CD8-positive, alpha-beta memory T cell (primary cell): ENCODE results near the gene TACO1. TPM values are rescaled to one million over a fixed set of nuclear protein-coding genes. Genes with fewer than 3 reads are reported as not detected.
A peak's percentile ranks its signal among the peaks of the same experiment; 100 is the strongest.

Experiments
- CTCF ChIA-PET: fragments of 350-600 bp; sonication (Branson Sonifier 250); formaldehyde crosslinking; loops from one replicate; lab custom pipeline; 2021; ENCODE audit warnings: antibody characterized with exemption; lab: Charles Lee
- POLR2A ChIA-PET: fragments of 350-600 bp; sonication (Branson Sonifier 250); formaldehyde crosslinking; loops from one replicate; lab custom pipeline; 2021; ENCODE audit warnings: antibody characterized with exemption; lab: Charles Lee
- DNase-seq, 5 donors: peaks; one replicate each; pipeline versions ENCODE4 v3.0.0 to v3.0.0-alpha.2; 2020 to 2022; ENCODE audit warnings: mixed read lengths in 1 of 5
- H3K27ac ChIP-seq: one replicate; pipeline ENCODE4 v1.7.0; 2013; ENCODE audit warnings: low read depth, mild to moderate bottlenecking, low read length, moderate library complexity
- H3K27me3 ChIP-seq: 2 replicates; pipeline ENCODE4 v1.7.0; 2013; ENCODE audit warnings: low read length, mild to moderate bottlenecking; ENCODE audit not compliant: insufficient read depth, poor library complexity, severe bottlenecking
- H3K36me3 ChIP-seq: 2 replicates; pipeline ENCODE4 v1.7.0; 2013; ENCODE audit warnings: mild to moderate bottlenecking, low read length, moderate library complexity; ENCODE audit not compliant: insufficient read depth
- H3K4me1 ChIP-seq: 2 replicates; pipeline ENCODE4 v1.7.0; 2013; ENCODE audit warnings: mild to moderate bottlenecking, low read length, moderate library complexity; ENCODE audit not compliant: insufficient read depth
- H3K4me3 ChIP-seq: 2 replicates; pipeline ENCODE4 v1.7.0; 2013; ENCODE audit warnings: mild to moderate bottlenecking, low read length
- H3K9me3 ChIP-seq: 2 replicates; pipeline ENCODE4 v1.7.0; 2013; ENCODE audit warnings: mild to moderate bottlenecking, low read length
- H3K27ac Mint-ChIP-seq, 8 donors: one replicate each; pipeline ENCODE4 v1.8.0; 2020 to 2021; ENCODE audit warnings: mixed read lengths in 8 of 8, mild to moderate bottlenecking in 6 of 8, inconsistent platforms in 3 of 8, moderate library complexity in 3 of 8
- H3K27me3 Mint-ChIP-seq, 2 donors: one replicate each; pipeline ENCODE4 v1.8.0; 2020 to 2021; ENCODE audit warnings: mixed read lengths in 2 of 2, mild to moderate bottlenecking in 1 of 2, moderate library complexity in 1 of 2
- H3K36me3 Mint-ChIP-seq, 3 donors: one replicate each; pipeline ENCODE4 v1.8.0; 2020 to 2021; ENCODE audit warnings: mixed read lengths in 3 of 3, inconsistent platforms in 1 of 3, mild to moderate bottlenecking in 1 of 3
- H3K4me1 Mint-ChIP-seq, 3 donors: one replicate each; pipeline ENCODE4 v1.8.0; 2020 to 2021; ENCODE audit warnings: mixed read lengths in 3 of 3, inconsistent platforms in 1 of 3, mild to moderate bottlenecking in 1 of 3
- H3K4me3 Mint-ChIP-seq, 7 donors: one replicate each; pipeline ENCODE4 v1.8.0; 2020 to 2021; ENCODE audit warnings: mixed read lengths in 7 of 7, mild to moderate bottlenecking in 6 of 7, moderate library complexity in 4 of 7, inconsistent platforms in 2 of 7
- H3K9me3 Mint-ChIP-seq, 5 donors: one replicate each; pipeline ENCODE4 v1.8.0; 2020 to 2022; ENCODE audit warnings: mixed read lengths in 5 of 5, mild to moderate bottlenecking in 3 of 5, moderate library complexity in 2 of 5, inconsistent platforms in 1 of 5
- polyA plus RNA-seq: library from polyadenylated mRNA; unstranded; fragments of 300-500 nt; fragmentation: Illumina TruSeq; gene quantifications from one replicate; pipeline ENCODE4 v1.2.3, GENCODE V29; 2021
- total RNA-seq, 2 experiments: library from RNA; stranded (reverse); gene quantifications; one replicate each; pipeline ENCODE4 v1.2.3, GENCODE V29; 2021

The TACO1 gene
- total and polyA plus RNA-seq, 3 experiments from 2014 or later: 18.3 to 40.0 (median 35.9) TPM

- Histone ChIP-seq H3K27ac (peak within 1 kb of the TSS; percentile 55), H3K36me3 (no peaks in the 10 kb centered on the region), H3K4me3 (peak within 1 kb of the TSS; percentile 70), H3K27me3 (no peaks in the 10 kb centered on the region), H3K4me1 (peaks cover 36% of the 10 kb centered on the region), H3K9me3 (no peaks in the 10 kb centered on the region)
- Mint-ChIP-seq H3K9me3 (no peaks in the 10 kb centered on the region), H3K27ac (peak within 1 kb of the TSS; percentile 71 to 95 (median 91)), H3K4me1 (peaks cover 44 to 47% (median 46%) of the 10 kb centered on the region in 3 donors), H3K27me3 (peaks cover 0 to 1% of the 10 kb centered on the region in 2 donors), H3K4me3 (peak within 1 kb of the TSS; percentile 95 to 99 (median 98)), H3K36me3 (peaks cover 0 to 10% (median 0%) of the 10 kb centered on the region in 3 donors)
- ChIA-PET POLR2A (interaction anchor here (0.5 to 2.3 kb wide), 15 partner anchors 10 to 221 kb away, joined by 3 to 20 read pairs (median 5); partner anchors contain the start of genes CCDC47, DCAF7, DDX42 and LIMD2), CTCF (interaction anchor here (0.7 to 3.5 kb wide), 11 partner anchors 10 to 196 kb away, joined by 3 to 26 read pairs (median 4); partner anchors contain the start of gene ACE)
- peak; percentile 94 to 98 (median 97) for DNase-seq
Measured at GRCh38 chr17:63621684-63622573, 21.2 kb downstream of the TACO1 start, which contains the start of gene MAP3K3. Gene MAP3K3 (plus strand): TSS chr17:63622417. CDS start chr17:63622760, 343 bp downstream.

GRCh38 chr17:63622574-63623390 lies 22.1 kb downstream of the TACO1 start:
- H3K4me3 Mint-ChIP-seq: peak overlapping the region; percentile 93 to 99 (median 96)
- H3K27me3 Mint-ChIP-seq: peaks cover 0 to 1% of the 10 kb centered on the region in 2 donors
- H3K4me1 Mint-ChIP-seq: peaks cover 46 to 53% (median 50%) of the 10 kb centered on the region in 3 donors
- H3K9me3 Mint-ChIP-seq: no peaks in the 10 kb centered on the region
- Histone ChIP-seq H3K4me1 (peaks cover 38% of the 10 kb centered on the region), H3K4me3 (peak overlapping the region; percentile 54), H3K27me3 (no peaks in the 10 kb centered on the region), H3K36me3 (no peaks in the 10 kb centered on the region), H3K9me3 (no peaks in the 10 kb centered on the region), H3K27ac (peak overlapping the region; percentile 43)
- H3K36me3 Mint-ChIP-seq: peaks cover 0 to 10% (median 0%) of the 10 kb centered on the region in 3 donors
- ChIA-PET POLR2A (interaction anchor here (0.5 to 2.3 kb wide), 15 partner anchors 11 to 220 kb away, joined by 3 to 20 read pairs (median 6); partner anchors contain the start of genes CCDC47, DCAF7, DDX42 and LIMD2), CTCF (interaction anchor here (0.7 to 3.5 kb wide), 10 partner anchors 11 to 197 kb away, joined by 3 to 26 read pairs (median 4); no protein-coding TSS in a partner anchor)
- peak overlapping the region; percentile 71 to 93 (median 90) for H3K27ac Mint-ChIP-seq
- DNase-seq: peak in 4 of 5 donors; percentile 33 to 73 (median 52)

- Mint-ChIP-seq H3K27ac (peak overlapping the region in 4 of 8 donors; percentile 78 to 90 (median 89)), H3K4me3 (peak overlapping the region; percentile 93 to 99 (median 96))
- peak overlapping the region; percentile 54 for H3K4me3 ChIP-seq
Measured at GRCh38 chr17:63623786-63624530, 23.3 kb downstream of the TACO1 start.

GRCh38 chr17:63624531-63624880 lies 23.8 kb downstream of the TACO1 start:
- Histone ChIP-seq H3K27ac (no peak overlapping the region), H3K36me3 (no peaks in the 10 kb centered on the region), H3K4me1 (peaks cover 38% of the 10 kb centered on the region), H3K4me3 (no peak overlapping the region), H3K9me3 (no peaks in the 10 kb centered on the region), H3K27me3 (no peaks in the 10 kb centered on the region)
- Mint-ChIP-seq H3K27me3 (no peaks in the 10 kb centered on the region), H3K27ac (peak overlapping the region in 1 of 8 donors; percentile 90), H3K4me1 (peaks cover 46 to 57% (median 53%) of the 10 kb centered on the region in 3 donors), H3K9me3 (no peaks in the 10 kb centered on the region), H3K36me3 (peaks cover 0 to 17% (median 0%) of the 10 kb centered on the region in 3 donors), H3K4me3 (peak overlapping the region; percentile 21 to 99 (median 95))
- ChIA-PET POLR2A (no interaction called here), CTCF (interaction anchor here (0.5 to 1.0 kb wide), 3 partner anchors 13 to 199 kb away, joined by 3 read pairs; no protein-coding TSS in a partner anchor)
- no peak for DNase-seq

More at GRCh38 chr17:63623786-63624530, 23.3 kb downstream of the TACO1 start:
- peaks cover 38% of the 10 kb centered on the region for H3K4me1 ChIP-seq
- CTCF ChIA-PET: interaction anchor here (0.5 to 1.0 kb wide), 4 partner anchors 13 to 199 kb away, joined by 3 to 4 read pairs (median 3); no protein-coding TSS in a partner anchor
- H3K9me3 ChIP-seq: no peaks in the 10 kb centered on the region
- H3K36me3 Mint-ChIP-seq: peaks cover 0 to 15% (median 0%) of the 10 kb centered on the region in 3 donors
- no peak for DNase-seq
- H3K27ac ChIP-seq: no peak overlapping the region
- H3K9me3 Mint-ChIP-seq: no peaks in the 10 kb centered on the region
- no peaks in the 10 kb centered on the region for H3K27me3 ChIP-seq
- H3K4me1 Mint-ChIP-seq: peaks cover 46 to 55% (median 53%) of the 10 kb centered on the region in 3 donors
- H3K27me3 Mint-ChIP-seq: peaks cover 0 to 1% of the 10 kb centered on the region in 2 donors
- H3K36me3 ChIP-seq: no peaks in the 10 kb centered on the region
- POLR2A ChIA-PET: interaction anchor here (0.6 to 1.0 kb wide), 3 partner anchors 82 to 219 kb away, joined by 3 to 12 read pairs (median 5); no protein-coding TSS in a partner anchor

- Mint-ChIP-seq H3K4me3 (peak overlapping the region in 2 of 7 donors; percentile 11 to 25), H3K27me3 (no peaks in the 10 kb centered on the region), H3K36me3 (peaks cover 0 to 29% (median 3%) of the 10 kb centered on the region in 3 donors), H3K4me1 (peaks cover 45 to 66% (median 56%) of the 10 kb centered on the region in 3 donors), H3K27ac (peak overlapping the region in 2 of 8 donors; percentile 5 to 14), H3K9me3 (no peaks in the 10 kb centered on the region)
- H3K27ac ChIP-seq: no peak overlapping the region
- no peak for DNase-seq
- CTCF ChIA-PET: interaction anchor here (1.1 kb wide), 2 partner anchors 201 kb away, joined by 3 read pairs; no protein-coding TSS in a partner anchor
- H3K36me3 ChIP-seq: no peaks in the 10 kb centered on the region
- POLR2A ChIA-PET: no interaction called here
- H3K4me3 ChIP-seq: no peak overlapping the region
- H3K9me3 ChIP-seq: no peaks in the 10 kb centered on the region
- H3K4me1 ChIP-seq: peaks cover 43% of the 10 kb centered on the region
- H3K27me3 ChIP-seq: no peaks in the 10 kb centered on the region
Measured at GRCh38 chr17:63626551-63627180, 26.0 kb downstream of the TACO1 start.

- Mint-ChIP-seq H3K4me3 (no peak overlapping the region), H3K27me3 (no peaks in the 10 kb centered on the region), H3K4me1 (peaks cover 41 to 68% (median 55%) of the 10 kb centered on the region in 3 donors), H3K36me3 (peaks cover 0 to 43% (median 12%) of the 10 kb centered on the region in 3 donors), H3K9me3 (no peaks in the 10 kb centered on the region), H3K27ac (no peak overlapping the region)
- ChIA-PET CTCF (no interaction called here), POLR2A (no interaction called here)
- no peak for DNase-seq
- no peak overlapping the region for H3K27ac ChIP-seq
- no peak overlapping the region for H3K4me3 ChIP-seq
- no peaks in the 10 kb centered on the region for H3K27me3 ChIP-seq
- no peaks in the 10 kb centered on the region for H3K9me3 ChIP-seq
- H3K36me3 ChIP-seq: peaks cover 5% of the 10 kb centered on the region
- peaks cover 30% of the 10 kb centered on the region for H3K4me1 ChIP-seq
Measured at GRCh38 chr17:63629627-63630026, 28.9 kb downstream of the TACO1 start.
